A549 treated with Hydrocortisone at 1 μM for 4 hours (cell line): ENCODE measurements around the gene NANS. TPM values are rescaled to one million over a fixed set of nuclear protein-coding genes. Genes with fewer than 3 reads are reported as not detected.

Experiments
- total RNA-seq: library from RNA; stranded (reverse); fragments of 200-300 nt; extraction: Qiagen RNA extraction; gene quantifications from 5 replicates; pipeline ENCODE4 v1.2.3, GENCODE V29; 2022

NANS gene
- 59.5 to 74.0 TPM (median 70.9 TPM) in 5 replicates for total RNA-seq

DNA sequence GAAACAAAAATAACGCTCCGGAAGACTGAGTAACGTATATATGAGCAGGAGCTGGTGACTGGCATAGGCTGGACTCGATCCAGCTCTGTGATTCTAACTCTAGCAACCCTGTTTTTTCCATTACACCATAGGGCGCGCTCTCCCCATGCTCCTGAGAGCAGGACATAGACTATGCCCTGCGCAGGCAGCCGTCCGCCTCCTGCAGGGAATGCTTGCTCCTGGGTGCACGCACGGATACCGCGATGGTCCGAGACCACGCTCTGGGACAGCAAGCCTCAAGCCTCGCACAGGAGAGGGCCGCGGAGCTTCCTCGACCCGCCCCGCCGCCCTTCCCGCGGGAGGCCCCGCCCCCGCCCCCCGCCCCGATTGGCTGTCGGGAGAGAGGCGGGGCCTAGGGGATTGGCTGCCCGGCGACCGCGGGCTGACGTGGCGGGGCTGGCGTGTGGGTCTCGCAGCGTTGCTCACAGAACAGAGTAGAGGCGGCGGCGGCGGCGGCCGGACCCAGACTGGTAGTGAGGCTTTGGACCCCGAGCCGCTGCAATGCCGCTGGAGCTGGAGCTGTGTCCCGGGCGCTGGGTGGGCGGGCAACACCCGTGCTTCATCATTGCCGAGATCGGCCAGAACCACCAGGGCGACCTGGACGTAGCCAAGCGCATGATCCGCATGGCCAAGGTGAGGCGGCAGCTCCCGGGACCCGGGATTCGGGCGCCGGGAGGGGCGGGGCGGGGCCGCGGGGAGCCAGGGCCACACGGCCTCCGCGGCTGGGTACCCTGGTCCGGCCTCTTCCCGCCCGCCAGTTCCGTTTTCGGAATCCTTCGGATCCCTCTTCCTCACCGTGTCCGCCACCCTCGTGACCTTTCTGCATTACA lies at the start of gene NANS:
Gene NANS (plus strand): TSS at position 464 of the 869 bp plus-strand sequence. CDS start 77 bp downstream, at position 541.

GRCh38 chr9:98118640-98119601 lies 62.4 kb downstream of the NANS start, which contains the start of gene TRIM14:
Gene TRIM14, minus strand, starts transcription at chr9:98119222. Its CDS starts 34 bp downstream, at chr9:98119188.

Other genes with a start within 250 kb of the NANS start
- 3.4 to 4.0 TPM (median 3.7 TPM) in 5 replicates for gene FOXE1, start 203.5 kb upstream of the NANS start, total RNA-seq
- 11.3 to 13.0 TPM (median 12.5 TPM) in 5 replicates for gene TRMO, start 134.2 kb upstream of the NANS start, total RNA-seq
- gene HEMGN, start 118.6 kb upstream of the NANS start, total RNA-seq, result not detected in 5 replicates
- 277 to 320 TPM (median 299 TPM) in 5 replicates for gene ANP32B, start 73.4 kb upstream of the NANS start, total RNA-seq
- 10.9 to 15.0 TPM (median 13.8 TPM) in 5 replicates for gene TRIM14, start 62.5 kb downstream of the NANS start, total RNA-seq
- gene CORO2A, start 135.9 kb downstream of the NANS start, total RNA-seq, result 0.99 to 2.1 TPM (median 1.6 TPM) in 5 replicates
- 10.2 to 13.3 TPM (median 10.9 TPM) in 5 replicates for gene TBC1D2, start 198.9 kb downstream of the NANS start, total RNA-seq